GM18520 (cell line): ENCODE data around the gene TBX10.
"Not testable (repeated sequence)": the region's sequence is repeated elsewhere in the genome, so short reads cannot be mapped to it uniquely, and the experiment has no call there.

Source experiments
- ATAC-seq: cut with Tn5 transposase; IDR thresholded peaks from one replicate; pipeline ENCODE4 v1.9.1; 2021; ENCODE audit not compliant: unreplicated experiment

The TBX10 gene

DNA sequence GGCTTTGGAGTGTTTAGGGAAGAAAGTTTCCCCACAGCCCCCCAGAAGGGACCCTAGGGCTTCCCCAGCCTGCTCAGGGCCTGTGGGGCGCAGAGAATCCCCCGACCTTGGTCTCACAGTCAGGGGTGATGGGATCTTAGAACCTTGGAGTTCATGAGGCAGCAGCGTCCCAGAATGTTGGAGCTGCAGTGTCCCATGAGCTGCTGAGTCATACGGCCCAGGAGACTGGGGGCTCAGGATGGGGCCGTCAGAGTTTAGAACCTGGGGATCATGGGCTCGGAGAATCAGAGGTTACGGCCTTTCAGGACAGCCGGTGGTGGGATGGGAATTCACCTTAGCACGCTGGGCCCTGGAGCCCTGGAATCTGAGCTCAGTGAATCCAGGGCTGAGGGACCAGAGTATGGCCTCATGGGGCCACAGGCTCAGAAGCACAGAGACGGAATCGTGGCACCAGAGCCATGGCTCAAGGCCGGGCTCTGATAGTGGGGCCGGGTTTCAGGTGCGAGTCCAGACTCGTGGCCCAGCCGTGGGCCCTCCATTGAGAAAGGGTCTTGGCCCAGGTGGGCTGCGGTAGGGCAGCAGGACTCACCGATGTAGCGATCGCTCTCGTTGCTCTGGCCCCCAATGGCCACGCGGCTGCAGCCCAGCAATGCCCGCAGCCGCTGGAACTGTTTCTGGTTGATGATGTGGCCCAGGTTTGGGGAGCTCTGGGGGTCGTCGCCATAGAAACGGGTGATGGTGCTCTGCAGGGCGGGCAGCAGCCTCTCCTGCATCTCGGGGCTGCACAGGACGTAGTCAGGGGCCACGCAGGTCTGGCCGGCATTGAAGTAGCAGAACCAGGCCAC lies 25.4 kb upstream of the TBX10 start:
- ATAC-seq, result no peak

DNA sequence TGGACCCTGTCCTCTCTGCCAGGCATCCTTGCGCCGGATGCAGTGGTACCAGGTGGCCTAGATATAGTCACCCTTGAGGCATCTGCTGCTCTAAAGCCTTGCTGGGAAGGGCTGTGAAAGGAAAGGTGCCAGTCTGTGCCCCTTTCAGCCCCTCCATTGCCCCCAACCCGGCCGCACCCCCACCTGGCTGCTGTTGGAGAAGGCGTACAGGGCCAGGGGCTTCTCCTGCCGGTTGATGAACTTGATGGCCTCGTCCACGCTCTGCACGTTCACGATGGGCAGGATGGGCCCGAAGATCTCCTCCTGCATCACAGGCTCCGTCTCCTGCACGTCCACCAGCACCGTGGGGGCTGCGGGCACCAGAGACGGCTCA lies 24.6 kb upstream of the TBX10 start:
- no peak for ATAC-seq

DNA sequence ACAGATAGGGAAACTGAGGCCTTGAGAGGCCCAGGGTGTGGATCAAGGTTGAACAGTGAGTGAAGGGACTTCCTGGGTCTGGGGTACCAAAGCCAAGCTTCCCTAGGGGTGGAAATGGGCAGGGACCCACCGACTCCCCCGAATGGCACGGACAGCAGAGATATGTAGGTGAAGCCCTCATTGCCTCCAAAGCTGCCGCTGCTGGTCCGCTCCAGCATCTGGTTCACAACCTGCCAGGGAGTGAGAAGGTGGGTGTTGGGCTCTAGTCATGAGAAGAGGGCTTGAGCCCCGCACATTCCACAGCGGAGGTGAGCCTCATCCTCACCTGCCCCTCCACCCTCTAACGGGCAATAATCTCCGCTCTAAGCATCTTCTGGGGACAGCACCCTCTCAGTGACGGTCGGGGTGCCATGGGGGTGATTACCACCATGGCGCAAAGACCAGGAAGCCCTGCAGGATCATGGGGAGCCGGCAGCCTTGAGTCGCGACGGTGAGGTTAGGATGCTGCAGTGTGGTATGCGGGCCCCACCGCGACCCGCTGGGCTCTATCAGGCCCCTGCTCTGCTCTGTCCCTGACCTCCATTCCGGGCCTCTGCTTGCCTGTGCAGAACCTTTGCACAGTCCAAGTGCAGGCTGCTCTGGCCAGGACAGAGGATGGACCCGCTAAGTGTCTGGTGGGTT lies 24.1 kb upstream of the TBX10 start:
- ATAC-seq, result no peak

DNA sequence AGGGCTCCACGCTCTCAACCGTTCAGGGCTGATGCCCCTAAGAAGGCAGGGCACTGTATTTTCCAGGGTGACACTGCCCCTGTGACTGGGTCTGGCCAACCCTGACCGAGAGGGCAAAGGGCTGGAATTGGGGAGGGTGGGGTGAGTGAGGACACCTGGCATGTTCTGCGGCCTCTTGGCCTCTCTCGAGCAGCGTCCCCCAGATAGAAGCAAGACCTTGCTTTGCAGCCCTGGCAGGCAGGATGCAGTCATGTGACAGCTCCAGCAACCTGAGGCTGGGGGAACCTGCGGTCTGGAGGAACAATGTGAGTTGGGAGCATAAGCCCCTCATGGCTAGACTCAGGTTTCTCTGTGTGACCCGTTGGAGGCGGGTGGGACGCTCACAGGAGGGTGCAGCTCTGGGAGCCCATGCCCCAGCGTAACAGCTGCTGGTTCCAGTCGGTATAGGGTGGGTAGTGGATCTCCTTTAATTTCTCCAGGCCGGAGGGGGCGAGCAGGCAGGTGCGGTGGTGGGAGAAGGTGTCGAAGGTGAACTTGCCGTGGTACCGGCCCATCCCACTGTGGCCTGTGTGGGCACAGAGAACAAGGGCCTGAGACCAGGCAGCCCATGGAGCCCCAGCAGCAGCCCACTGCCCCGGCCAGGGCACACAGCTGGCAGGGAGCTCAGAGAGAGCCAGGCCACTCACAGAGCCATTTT lies 23.4 kb upstream of the TBX10 start:
- no peak for ATAC-seq

DNA sequence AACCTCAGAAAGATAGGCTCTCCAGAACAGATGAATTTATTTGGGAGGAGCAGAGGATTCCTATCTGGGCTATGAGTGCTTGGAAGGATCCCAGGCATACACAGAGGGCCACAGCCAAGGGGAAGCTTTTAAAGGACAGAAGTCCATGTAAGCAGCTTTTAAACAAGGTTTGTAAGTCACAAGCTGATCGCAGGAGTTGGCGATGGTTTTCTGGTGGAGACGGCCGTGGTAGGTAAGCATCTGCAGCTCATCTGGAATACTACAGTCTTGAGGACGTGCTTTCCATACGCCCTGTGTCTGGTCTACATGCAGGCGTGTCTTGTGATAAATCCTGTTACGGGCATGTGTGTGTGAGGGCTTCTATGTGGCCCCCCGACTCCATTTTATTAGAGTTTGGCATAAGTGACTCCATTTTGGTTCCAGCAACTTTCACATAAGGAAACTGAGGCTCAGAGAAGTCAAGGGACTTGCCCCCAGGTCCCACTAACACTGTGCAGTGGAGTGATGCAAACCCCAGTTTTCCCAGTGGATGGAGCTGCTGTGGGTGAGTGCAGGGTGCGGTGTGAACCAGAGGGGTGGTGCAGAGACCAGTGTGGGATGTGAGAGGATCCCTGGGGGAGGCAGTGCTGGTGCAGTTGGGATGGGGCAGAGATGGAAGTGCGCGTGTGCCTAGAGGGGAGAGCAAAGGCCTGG lies 22.7 kb upstream of the TBX10 start:
- ATAC-seq, result no peak

DNA sequence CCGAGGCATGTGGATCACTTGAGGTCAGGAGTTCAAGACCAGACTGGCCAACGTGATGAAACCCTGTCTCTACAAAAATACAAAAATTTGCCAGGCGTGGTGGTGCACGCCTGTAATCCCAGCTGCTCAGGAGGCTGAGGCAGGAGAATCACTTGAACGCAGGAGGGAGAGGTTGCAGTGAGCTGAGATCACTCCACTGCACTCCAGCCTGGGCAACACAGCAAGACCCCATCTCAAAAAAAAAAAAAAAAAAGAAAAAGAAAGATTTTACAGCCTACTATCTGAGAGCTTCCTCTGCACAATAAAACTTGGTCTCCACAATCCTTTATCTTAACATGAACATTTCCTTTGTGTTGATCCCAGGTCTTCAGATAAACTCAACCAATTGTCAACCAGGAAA lies 21.2 kb upstream of the TBX10 start:
- not testable (repeated sequence) for ATAC-seq

DNA sequence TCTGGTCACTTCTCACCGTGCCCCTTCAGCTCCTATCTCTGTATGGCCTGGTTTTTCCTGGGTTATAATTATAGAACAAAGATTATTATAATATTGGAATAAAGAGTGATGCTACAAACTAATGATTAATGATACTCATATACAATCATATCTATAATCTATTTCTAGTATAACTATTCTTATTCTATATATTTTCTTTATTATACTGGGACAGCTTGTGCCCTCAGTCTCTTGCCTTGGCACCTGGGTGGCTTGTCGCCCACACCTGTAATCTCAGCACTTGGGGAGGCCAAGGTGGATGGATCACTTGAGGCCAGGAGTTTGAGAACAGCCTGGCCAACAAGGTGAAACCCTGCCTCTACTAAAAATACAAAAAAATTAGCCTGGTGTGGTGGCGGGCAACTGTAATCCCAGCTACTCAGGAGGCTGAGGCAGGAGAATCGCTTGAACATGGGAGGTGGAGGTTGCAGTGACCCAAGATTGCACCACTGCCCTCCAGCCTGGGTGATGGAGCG lies 20.1 kb upstream of the TBX10 start:
- not testable (repeated sequence) for ATAC-seq

DNA sequence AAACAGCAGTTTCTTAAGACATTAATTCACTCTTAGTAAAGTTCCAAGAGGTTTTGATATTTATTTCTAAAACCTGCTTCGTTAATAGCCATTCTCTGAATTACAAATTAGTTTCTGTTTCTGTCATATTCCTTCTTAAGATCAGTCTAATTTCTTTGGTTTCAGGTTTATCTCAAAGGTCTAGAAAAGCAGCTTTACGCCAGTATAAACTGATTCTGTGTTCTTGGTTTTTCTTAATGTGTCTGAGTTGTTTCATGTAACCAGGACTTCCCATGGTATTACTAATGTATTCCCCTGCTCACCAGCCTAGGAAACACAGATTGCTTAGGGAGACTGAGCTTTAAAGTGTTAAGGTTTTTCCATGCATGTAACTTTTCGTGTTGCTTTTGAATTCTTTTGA lies 17.7 kb upstream of the TBX10 start:
- no peak for ATAC-seq

DNA sequence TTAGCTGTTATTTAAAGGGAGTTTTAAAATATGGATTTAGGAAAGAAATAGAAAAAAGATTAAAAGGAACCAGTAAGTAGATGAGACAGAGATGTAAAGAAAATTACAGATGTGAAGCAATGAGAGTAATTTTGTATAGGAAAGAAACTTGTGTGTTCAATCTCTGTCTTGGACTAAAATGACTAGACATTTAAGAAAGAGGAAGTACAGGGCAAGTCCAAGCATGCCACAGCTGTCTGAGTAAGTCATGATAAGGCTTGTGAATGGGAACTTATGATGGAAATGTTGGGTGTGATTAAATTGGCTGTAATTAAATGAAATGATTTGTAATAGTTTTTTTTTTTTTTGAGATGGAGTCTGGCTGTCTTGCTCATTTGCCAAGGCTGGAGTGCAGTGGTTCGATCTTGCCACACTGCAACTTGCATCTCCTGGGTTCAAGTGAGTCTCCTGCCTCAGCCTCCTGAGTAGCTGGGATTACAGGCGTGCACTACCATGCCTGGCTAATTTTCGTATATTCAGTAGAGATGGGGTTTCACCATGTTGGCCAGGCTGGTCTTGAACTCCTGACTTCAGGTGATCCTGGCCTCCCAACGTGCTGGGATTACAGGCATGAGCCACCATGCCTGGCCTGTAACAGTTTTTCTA lies 16.8 kb upstream of the TBX10 start:
- ATAC-seq, result no peak

DNA sequence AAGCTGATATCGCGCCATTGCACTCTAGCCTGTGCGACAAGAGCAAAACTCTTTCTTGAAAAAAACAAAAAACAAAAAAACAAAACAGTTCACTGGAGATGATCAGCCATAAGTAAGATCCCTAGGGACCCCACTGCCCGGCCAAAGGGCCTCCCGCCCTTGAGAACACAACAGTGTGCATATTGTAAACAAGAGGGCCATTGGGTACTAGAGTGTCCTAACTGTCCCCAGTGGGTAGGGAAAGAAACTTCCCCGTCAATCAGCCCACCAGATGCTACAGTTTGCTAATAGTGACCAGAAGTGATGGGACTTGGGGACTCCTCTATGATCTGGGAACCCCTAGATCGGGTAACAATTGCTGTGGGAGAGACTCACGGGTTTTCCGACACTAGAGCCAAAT lies 14.7 kb upstream of the TBX10 start:
- no peak for ATAC-seq

DNA sequence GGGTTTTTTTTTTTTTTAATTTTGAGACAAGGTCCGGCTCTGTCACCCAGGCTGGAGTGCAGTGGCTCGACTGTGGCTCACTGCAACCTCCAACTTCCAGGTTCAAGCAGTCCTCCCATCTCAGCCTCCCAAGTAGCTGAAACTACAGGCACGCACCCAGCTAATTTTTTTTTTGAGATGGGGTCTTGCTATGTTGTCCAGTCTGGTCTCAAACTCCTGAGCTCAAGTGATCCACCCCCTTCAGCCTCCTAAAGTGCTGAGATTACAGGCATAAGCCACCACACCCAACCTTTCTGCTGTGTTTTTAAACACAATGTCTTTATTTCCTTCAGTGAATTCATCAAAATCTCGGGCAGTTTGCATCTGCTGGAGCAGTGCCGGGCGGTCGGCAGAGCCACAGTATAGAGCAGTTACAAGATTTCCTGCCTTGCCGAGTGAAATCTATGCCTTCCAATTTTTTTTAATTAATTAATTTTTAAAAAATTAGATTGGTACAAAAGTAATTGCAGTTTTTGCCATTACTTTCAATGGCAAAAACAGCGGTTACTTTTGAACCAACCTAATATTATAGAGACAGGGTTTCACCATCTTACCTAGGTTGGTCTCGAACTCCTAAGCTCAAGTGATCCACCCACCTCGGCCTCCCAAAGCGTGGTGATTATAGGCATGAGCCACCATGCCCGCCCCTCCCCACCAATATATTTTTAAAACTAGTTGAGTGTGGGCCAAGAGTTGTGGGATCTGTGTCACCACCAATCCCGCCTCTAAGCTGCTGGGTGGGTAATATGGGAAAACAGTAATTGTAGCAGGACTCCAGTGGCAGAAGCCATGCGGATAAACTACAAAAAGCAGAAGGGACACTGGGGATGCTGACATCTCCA lies 13.6 kb upstream of the TBX10 start:
- ATAC-seq, result no peak

DNA sequence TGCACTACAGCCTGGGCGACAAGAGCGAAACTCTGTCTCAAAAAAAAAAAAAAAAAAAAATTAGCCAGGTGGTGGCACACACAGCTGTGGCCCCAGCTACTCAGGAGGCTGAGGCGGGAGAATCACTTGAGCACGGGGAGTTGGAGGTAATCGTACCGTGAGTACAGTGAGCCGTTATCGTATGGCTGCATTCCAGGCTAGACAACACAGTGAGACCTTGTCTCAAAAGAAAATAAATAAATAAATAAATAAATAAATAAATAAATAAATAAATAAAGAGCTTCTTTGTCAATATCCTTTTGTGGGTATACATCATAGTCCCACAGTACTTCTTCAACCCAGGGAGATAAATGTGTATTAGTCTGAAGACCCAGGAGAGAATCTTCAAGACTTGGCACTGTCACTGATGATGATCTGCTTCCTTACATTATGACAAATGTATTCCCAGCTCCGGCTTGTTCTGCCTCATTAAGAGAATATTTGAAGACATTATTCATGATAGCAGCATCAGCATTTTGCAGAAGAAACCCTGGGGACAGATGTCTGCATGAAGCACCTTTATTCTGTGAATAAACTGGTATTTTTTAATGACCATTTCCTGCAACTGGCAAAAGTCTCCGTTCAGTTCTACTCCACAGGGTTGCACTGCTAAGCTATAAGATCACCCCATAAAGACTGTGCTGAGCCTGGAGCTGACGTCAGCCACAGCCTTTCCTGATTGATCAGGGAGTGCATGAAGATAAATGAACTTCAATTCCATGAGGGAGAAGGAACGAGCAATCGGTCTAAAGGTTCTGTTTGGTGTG lies 12.6 kb upstream of the TBX10 start:
- no peak for ATAC-seq

DNA sequence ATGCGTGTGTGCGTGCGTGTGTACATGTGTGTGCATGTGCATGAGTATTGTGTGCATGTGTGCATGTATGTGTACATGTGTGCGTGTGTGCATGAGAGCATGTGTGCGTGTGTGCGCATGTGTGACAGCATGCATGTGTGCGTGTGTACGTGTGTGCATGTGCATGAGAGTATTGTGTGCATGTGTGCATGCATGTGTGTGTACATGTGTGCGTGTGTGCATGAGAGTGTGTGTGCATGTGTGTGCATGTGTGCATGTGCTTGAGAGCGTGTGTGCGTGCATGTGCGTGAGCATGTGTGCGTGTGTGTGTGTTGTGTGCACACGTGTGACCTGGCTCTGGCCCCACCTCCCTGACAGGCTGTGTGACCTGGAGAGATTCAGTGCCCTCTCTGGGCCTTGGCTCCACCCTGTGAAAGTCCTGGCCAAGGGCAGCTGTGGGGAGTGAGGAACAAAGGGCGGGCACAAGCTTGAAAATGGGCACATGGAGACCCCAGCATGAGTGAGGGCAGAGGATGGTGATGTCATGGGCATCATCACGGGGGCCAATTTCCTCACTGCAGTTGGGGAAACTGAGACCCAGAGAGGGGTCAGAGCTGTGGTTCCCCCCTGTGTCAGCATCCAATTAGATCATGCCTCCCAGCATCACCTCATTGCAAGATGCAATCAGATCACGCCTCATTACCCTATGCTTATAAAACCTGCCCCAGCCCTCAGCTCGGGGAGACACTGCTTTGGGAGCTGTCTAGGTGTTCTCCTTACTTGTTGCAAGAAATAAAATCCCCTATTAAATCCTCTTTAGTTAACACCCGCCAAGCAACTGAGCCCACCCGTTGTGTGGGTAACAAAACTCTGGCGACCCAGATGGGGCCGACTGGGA lies 10.3 kb upstream of the TBX10 start:
- ATAC-seq, result no peak

DNA sequence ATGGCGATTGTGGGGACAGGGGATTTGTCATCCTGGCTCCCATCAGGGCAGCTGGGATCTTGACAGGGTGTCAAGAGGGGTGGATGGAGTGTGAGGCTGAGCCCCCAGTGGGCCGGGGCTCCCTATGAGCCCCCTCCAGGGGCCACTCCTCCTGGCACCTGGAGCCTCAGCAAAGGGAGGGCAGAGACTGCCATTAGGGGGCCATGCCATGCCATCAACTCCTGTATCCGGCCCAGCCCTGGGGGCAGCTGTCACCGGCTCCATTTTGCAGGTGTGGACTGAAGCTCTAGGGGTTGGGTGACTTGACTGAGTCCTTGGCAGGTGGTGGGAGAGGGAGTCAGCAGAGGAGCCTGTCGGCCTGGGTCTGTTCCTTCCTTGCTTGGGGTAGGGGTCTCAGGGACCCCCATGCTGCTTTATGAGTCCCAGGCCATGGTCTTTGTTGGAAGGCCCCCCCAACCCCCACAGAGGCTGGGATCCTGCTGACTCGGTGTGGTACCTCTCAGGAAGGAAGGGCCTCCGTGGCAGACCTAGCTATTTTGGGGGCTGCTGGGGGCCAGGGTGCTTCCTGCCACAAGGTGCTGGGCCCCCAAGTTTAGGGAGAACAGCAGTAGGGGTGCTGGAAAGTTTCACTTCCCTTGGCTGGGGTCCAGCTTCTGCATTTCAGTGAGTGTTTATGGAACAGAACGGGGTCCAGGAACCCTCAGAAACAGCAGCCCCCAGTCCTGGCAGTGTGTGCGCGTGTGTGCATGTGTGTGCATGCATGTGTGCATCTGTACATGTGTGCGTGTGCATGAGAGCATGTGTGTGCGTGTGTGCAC lies 9.4 kb upstream of the TBX10 start:
- no peak for ATAC-seq

DNA sequence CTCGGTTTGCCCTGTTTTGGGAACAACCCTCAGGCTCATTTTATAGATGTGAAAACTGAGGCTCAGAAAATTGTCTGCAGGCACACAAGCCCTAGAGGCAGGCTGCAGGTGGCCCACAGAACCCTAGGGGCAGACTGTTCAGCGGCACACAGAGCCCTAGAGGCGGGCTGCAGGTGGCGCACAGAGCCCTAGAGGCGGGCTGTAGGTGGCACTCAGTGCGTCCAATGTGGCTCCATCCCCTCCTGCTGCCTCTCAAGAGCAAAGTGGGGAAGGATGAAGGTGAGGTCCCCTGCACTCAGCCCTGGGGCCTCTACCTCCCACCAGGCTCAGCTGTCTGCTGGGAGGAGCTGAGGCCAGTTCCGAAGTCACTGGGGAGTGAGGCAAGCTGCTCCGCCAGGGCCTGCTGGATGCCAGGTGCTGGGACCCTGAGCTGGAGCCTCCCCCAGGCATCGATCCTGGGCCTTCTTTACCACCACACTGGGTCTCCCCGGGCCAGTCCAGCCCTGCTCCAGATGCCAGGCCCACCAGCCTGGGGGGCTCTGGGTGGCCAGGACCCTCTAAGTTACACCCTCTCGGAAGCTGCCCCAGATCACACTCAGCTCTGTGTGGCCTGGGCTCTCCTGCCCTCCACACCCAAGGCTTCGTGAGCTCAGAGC lies 8.7 kb upstream of the TBX10 start:
- ATAC-seq, result peak; percentile 53

DNA sequence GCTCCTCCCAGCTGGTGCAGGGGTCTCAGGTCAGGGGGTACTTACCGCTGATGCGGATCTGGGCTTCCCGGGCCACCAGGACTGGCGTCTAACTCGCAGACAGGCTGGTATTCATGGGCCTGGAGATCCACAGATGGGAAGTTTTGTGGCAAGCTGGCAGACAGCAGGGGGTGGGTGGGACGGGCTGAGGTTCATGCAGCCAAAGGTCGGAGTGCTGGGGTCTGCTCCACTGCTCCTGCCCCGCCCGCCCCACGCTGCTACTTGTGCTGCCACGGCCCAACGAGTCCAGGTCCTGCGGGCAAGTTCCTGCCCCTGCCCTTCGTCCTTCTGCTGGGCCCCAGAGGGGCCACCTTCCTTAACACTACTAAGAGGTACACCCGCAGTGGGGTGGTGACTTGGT lies 7.9 kb upstream of the TBX10 start:
- ATAC-seq, result no peak
